HepG2 (cell line): ENCODE data around the gene PPP1R12B.

Experiments used
- ETV5 ChIP-seq: IDR thresholded peaks from 2 replicates; pipeline ENCODE4 v1.6.1; 2018; ENCODE audit warnings: missing biosample characterization, missing genetic modification reagents, inconsistent platforms, borderline replicate concordance
- EZH2 ChIP-seq: conservative IDR thresholded peaks from 2 replicates; pipeline ENCODE4 v1.6.1; 2012; ENCODE audit warnings: mild to moderate bottlenecking, low read depth, low read length, moderate library complexity
- RFXANK ChIP-seq: IDR thresholded peaks from 2 replicates; pipeline ENCODE4 v1.6.1; 2016
- SMC3 ChIP-seq: IDR thresholded peaks from 2 replicates; pipeline ENCODE4 v1.6.1; 2011; ENCODE audit warnings: low read length, improper control_type of control experiment
- TF ChIP-seq, protein P1 (sequence below): sonication (generic); formaldehyde crosslinking; IDR thresholded peaks from 2 replicates; pipeline ENCODE4 v1.5.0; 2020; ENCODE audit warnings: mild to moderate bottlenecking, missing genetic modification reagents, moderate library complexity

DNA sequence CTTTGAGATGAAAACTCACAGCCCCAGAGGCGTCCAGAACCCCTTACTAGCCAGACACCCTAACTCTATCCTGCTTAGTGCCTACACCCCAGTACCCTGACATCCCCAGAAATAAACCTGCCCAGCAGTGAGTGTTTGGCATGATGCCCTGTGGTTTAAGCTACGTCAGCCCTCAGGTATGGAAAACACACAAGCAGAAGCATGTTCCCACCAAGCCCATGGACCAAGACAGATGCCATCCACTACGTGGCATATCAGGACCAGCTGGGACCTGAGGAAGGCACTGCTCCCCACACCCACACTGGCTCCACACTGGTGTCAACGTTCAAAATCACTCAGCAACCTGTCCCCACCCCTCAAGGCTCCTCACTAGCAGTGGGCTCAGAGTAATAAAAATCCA, 245.3 kb downstream of the PPP1R12B start:
- TF ChIP-seq RFXANK (CRISPR knock-in tag) (no peak), SMC3 (no peak), EZH2 (no peak), ETV5 (no peak)
- TF ChIP-seq, protein P1, sequence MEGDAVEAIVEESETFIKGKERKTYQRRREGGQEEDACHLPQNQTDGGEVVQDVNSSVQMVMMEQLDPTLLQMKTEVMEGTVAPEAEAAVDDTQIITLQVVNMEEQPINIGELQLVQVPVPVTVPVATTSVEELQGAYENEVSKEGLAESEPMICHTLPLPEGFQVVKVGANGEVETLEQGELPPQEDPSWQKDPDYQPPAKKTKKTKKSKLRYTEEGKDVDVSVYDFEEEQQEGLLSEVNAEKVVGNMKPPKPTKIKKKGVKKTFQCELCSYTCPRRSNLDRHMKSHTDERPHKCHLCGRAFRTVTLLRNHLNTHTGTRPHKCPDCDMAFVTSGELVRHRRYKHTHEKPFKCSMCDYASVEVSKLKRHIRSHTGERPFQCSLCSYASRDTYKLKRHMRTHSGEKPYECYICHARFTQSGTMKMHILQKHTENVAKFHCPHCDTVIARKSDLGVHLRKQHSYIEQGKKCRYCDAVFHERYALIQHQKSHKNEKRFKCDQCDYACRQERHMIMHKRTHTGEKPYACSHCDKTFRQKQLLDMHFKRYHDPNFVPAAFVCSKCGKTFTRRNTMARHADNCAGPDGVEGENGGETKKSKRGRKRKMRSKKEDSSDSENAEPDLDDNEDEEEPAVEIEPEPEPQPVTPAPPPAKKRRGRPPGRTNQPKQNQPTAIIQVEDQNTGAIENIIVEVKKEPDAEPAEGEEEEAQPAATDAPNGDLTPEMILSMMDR, result no peak
